Urinary bladder (tissue), 4 donors: ENCODE data around the gene DCP1B. TPM values are rescaled to one million over a fixed set of nuclear protein-coding genes. Genes with fewer than 3 reads are reported as not detected.

Experiments
- DNase-seq: peaks from one replicate; pipeline ENCODE4 v3.0.0-alpha.2; 2015; ENCODE audit errors: extremely low spot score
- H3K27ac ChIP-seq: one replicate; pipeline ENCODE4 v1.5.1; 2013; ENCODE audit warnings: low read depth, mild to moderate bottlenecking, moderate library complexity
- H3K36me3 ChIP-seq: one replicate; pipeline ENCODE4 v1.6.1; 2013; ENCODE audit warnings: mild to moderate bottlenecking, moderate library complexity; ENCODE audit not compliant: insufficient read depth
- H3K4me1 ChIP-seq: one replicate; pipeline ENCODE4 v1.6.1; 2013; ENCODE audit warnings: mild to moderate bottlenecking, moderate library complexity; ENCODE audit not compliant: insufficient read depth
- H3K4me3 ChIP-seq: one replicate; pipeline ENCODE4 v1.5.1; 2013; ENCODE audit warnings: low read depth, low read length
- WGBS: extraction: QIAGEN DNeasy Blood & Tissue Kit; methylation state at CpG from one replicate; pipeline ENCODE4 v1.1.7; 2013; 5-methylcytosine and 5-hydroxymethylcytosine counted together
- polyA plus RNA-seq: library from polyadenylated mRNA; stranded (reverse); fragments of 200-250 nt; gene quantifications from one replicate; pipeline ENCODE4 v1.2.3, GENCODE V29; 2013
- total RNA-seq: library from RNA; depleted of rRNA; stranded (reverse); fragments of >200 nt; gene quantifications from one replicate; pipeline ENCODE4 v1.2.3, GENCODE V29; 2014
- donor health status: healthy with polysubstance abuse.
- donor health status: healthy.

DCP1B gene
- total and polyA plus RNA-seq, 2 donors, result 16.7 to 24.4 TPM

GRCh38 chr12:1977588-1977987, 26.7 kb downstream of the DCP1B start:
- H3K27ac ChIP-seq, result no peak overlapping the region
- no peak overlapping the region for H3K4me3 ChIP-seq
- 29% methylated on average over 1 of the region's 1 CpG for WGBS
- H3K36me3 ChIP-seq, result no peaks in the 10 kb centered on the region
- DNase-seq, result no peak
- no peaks in the 10 kb centered on the region for H3K4me1 ChIP-seq

DNA sequence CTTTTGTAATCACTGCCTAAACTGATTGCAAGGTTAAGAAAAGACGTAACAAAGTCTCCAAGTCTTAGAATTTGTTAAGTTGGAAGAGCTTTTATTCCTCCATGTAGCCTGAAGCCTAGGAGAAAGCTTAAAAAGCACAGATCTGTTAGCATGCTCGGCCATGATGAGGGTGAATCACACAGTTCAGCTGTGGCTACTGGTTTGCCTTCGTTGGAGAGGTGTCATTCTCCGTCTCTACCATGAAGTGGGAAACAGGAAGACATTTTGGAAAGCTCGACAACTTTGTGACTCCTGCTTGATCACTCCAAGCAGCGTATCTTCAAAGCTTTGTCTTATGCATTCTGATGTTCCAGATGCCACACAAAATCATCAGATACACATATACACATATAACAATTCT, 27.1 kb downstream of the DCP1B start:
- no peaks in the 10 kb centered on the region for H3K36me3 ChIP-seq
- DNase-seq, result no peak
- no peak overlapping the region for H3K4me3 ChIP-seq
- no peak overlapping the region for H3K27ac ChIP-seq
- no peaks in the 10 kb centered on the region for H3K4me1 ChIP-seq
- WGBS, result 72% methylated on average over 6 of the region's 6 CpGs

DNA sequence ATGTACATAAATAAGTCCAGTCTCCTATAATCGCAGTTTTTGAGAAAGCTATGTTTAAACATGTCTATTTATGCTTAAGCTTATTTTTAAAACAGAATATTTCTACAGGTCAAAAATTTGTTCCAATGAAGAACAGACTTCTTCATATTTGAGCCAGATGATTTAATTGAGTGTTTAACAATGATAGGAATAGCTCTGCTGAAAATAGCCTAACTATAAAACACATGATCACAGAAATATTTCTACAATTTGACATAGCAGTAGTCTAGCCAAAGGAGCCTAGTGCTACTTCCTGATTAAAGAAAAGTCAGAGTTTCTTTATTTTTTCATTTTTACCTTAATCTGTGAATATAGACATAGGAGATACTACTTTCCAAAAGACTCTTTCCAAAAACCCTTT, 29.4 kb downstream of the DCP1B start:
- Histone ChIP-seq H3K4me3 (no peak overlapping the region), H3K4me1 (no peaks in the 10 kb centered on the region), H3K27ac (peak overlapping the region; percentile 23), H3K36me3 (no peaks in the 10 kb centered on the region)
- 47% methylated on average over 1 of the region's 1 CpG for WGBS
- no peak for DNase-seq

DNA sequence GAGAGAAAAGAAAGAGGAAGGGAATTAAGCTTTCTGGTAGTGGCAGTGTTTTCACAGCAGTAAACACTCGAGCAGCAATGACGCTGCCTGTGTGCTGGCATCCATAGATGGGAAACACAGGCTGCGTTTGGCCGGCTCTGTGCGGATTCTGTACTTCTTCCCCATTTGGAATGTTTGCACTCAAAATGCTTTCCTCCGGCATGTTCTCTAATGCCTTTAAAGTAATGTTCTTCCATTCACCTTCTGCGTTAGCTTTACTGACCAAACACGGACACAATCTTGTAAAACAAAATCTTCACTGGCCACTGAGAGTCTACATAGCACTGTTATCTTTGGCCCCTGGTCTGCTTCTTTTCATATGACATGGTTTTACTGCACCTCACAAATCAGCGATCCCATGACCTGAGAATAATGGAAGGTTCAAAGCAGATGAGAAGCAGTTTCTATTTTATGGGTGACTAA, 31.4 kb downstream of the DCP1B start:
- DNase-seq, result peak; percentile 21
- Histone ChIP-seq H3K27ac (peak overlapping the region; percentile 18), H3K36me3 (no peaks in the 10 kb centered on the region), H3K4me1 (no peaks in the 10 kb centered on the region), H3K4me3 (no peak overlapping the region)
- WGBS, result 24% methylated on average over 9 of the region's 9 CpGs

GRCh38 chr12:1972260-1972659, 32.0 kb downstream of the DCP1B start:
- Histone ChIP-seq H3K36me3 (no peaks in the 10 kb centered on the region), H3K27ac (no peak overlapping the region), H3K4me3 (no peak overlapping the region), H3K4me1 (no peaks in the 10 kb centered on the region)
- 33% methylated on average over 1 of the region's 1 CpG for WGBS
- DNase-seq, result no peak

DNA sequence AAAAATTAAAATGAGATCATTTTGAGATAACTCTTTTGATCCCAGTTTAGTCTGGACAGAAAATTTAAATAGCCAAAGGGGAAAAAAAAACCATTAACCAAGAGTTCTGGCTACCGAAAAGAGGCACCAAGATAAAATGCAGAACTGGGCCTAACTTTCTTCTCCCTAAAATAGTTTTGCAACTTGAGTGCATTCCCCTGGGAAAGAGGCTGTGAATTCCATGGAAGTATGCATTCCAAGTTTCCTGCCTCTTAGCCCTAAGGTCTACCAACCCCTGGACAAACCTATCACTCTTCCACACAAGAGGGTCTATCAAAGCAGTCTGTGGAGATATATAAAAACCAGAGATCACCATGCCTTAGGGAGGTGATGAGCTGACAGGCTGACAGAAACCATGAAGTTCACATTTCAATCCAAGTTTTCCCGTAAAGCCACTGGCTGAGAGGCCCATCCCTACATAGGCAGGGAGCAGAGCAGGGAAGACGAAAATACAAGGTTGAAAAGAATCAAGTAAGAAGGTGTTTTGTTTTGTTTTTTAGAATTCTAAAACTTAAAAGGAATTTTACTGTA, 33.8 kb downstream of the DCP1B start:
- Histone ChIP-seq H3K4me1 (no peaks in the 10 kb centered on the region), H3K36me3 (no peaks in the 10 kb centered on the region), H3K27ac (no peak overlapping the region), H3K4me3 (no peak overlapping the region)
- no peak for DNase-seq
- WGBS, result 68% methylated on average over 3 of the region's 3 CpGs

DNA sequence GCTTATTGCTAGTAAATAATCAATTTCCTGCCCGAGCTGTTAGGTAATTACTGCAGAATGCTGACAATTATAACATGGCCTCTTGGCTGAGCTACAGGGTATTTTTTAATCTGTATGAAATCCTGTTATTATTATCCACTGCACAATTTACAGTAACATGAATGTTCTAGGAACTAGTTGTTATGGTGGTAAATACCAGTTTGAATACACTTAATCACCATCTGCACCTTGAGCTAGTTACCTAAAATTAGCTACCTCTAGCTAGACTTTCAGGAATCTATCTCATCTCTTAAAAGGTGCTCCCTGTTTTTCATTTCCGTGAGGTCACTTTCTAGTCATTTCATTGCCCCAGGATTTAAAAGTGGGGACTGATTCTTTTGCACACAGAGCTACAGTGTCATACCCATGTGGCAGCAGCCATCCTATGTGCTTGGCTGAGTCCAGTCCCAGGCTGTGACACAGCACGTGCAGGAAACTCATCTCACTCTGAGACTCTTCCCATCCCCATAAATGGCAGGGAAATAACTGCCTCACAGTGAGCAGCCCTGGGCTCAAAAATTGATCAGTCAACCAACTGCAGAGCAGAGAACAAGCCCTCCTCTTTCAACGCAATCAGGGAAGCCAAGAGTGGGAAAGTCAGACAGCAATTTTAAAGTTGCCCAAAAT, 37.6 kb downstream of the DCP1B start:
- no peaks in the 10 kb centered on the region for H3K4me1 ChIP-seq
- H3K27ac ChIP-seq, result no peak overlapping the region
- WGBS, result 60% methylated on average over 4 of the region's 4 CpGs
- no peak overlapping the region for H3K4me3 ChIP-seq
- DNase-seq, result no peak
- peaks cover 2% of the 10 kb centered on the region for H3K36me3 ChIP-seq

- no peak for DNase-seq
- 72% methylated on average over 2 of the region's 2 CpGs for WGBS
- H3K36me3 ChIP-seq, result peaks cover 2% of the 10 kb centered on the region
- no peaks in the 10 kb centered on the region for H3K4me1 ChIP-seq
- H3K4me3 ChIP-seq, result no peak overlapping the region
- H3K27ac ChIP-seq, result no peak overlapping the region
Measured at GRCh38 chr12:1965916-1966315, 38.3 kb downstream of the DCP1B start.

DNA sequence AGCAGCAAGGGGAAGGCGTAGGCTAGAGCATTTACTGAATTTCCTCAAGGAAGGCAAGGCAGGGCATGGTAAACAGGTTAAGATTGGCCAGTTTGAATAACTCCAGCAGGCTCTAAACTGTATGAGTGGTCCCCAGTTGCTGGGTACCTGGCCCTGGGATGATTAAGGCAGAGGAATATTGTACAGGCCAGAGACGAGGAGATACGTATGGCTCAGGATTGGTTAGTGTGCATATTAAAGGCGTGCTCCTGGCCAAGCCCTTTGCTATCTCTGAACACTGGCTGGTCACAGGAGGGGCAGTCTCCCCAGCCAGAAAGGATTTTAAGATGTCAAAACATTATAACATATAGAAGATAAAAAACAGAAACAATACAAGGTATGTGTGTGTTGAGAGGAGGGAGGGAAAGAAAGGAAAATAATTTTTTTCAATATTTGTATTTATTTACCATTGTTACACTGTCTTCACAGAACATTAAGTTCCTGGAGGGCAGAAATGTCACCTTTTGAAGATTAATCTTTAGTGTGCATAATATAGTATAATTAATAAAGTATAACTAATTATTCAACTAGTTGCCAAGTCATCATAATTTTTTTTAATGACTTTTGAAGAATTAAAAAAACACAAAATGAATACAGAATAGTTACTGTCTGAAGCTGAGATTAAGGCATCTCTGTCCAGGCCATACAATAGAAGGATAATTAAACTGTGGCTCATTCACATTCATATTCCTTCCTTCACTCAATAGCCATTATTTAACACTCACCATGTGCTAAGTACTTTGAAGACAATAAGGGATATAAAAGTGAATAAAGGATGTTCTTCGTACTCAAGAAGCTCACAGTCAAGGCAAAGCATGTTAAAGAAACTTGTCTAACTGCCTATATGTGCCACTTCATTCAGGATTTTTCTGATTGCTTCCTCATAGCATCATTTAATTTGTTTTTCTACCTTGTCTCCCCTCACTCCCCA, 41.9 kb downstream of the DCP1B start:
- no peak for DNase-seq
- H3K4me1 ChIP-seq, result no peaks in the 10 kb centered on the region
- H3K4me3 ChIP-seq, result no peak overlapping the region
- H3K27ac ChIP-seq, result no peak overlapping the region
- H3K36me3 ChIP-seq, result peaks cover 2% of the 10 kb centered on the region
- 69% methylated on average over 5 of the region's 5 CpGs for WGBS

DNA sequence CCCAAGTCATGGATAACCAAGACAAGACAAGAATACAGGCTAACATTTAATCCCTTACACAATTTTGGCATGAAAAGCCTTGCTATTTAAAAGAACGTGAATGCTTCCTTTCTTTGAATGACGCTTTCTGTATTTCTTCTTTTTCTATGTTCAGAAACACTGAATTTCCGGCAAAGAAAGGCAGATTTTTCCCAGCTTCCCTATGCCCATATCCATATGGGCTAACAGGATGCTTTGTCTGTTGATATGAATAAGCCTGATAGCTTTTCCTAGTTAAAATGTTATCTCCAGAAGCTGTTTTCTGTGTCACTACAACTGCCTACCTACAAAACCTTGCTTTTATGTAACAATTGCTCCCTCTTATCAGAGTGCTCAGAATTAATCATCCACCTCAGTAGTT, 47.5 kb downstream of the DCP1B start:
- Histone ChIP-seq H3K36me3 (peaks cover 3% of the 10 kb centered on the region), H3K4me1 (no peaks in the 10 kb centered on the region), H3K4me3 (no peak overlapping the region), H3K27ac (no peak overlapping the region)
- DNase-seq, result no peak
- WGBS, result 91% methylated on average over 3 of the region's 3 CpGs

GRCh38 chr12:1949771-1950470, 54.3 kb downstream of the DCP1B start:
- H3K4me1 ChIP-seq, result no peaks in the 10 kb centered on the region
- H3K4me3 ChIP-seq, result no peak overlapping the region
- DNase-seq, result peak; percentile 52
- H3K36me3 ChIP-seq, result no peaks in the 10 kb centered on the region
- H3K27ac ChIP-seq, result no peak overlapping the region
- WGBS, result 47% methylated on average over 15 of the region's 15 CpGs

GRCh38 chr12:1948883-1949282, 55.4 kb downstream of the DCP1B start:
- DNase-seq, result no peak
- no peaks in the 10 kb centered on the region for H3K36me3 ChIP-seq
- no peak overlapping the region for H3K27ac ChIP-seq
- WGBS, result 92% methylated on average over 11 of the region's 11 CpGs
- no peaks in the 10 kb centered on the region for H3K4me1 ChIP-seq
- H3K4me3 ChIP-seq, result no peak overlapping the region

GRCh38 chr12:1947081-1947480, 57.2 kb downstream of the DCP1B start:
- DNase-seq, result no peak
- WGBS, result 49% methylated on average over 1 of the region's 1 CpG
- no peaks in the 10 kb centered on the region for H3K36me3 ChIP-seq
- no peaks in the 10 kb centered on the region for H3K4me1 ChIP-seq
- no peak overlapping the region for H3K4me3 ChIP-seq
- no peak overlapping the region for H3K27ac ChIP-seq
